HG02870 (cell line): ENCODE results near the gene LRP1B.

ENCODE experiments used
- ATAC-seq: cut with Tn5 transposase; IDR thresholded peaks from one replicate; pipeline ENCODE4 v1.9.1; 2021; ENCODE audit warnings: mild to moderate bottlenecking, moderate library complexity; ENCODE audit not compliant: unreplicated experiment

The LRP1B gene

GRCh38 chr2:141610564-141611175, 520.1 kb downstream of the LRP1B start:
- ATAC-seq = no peak

- no peak for ATAC-seq
Observed at GRCh38 chr2:141605163-141605562, 525.7 kb downstream of the LRP1B start.

- ATAC-seq = no peak
Observed at GRCh38 chr2:141601511-141602152, 529.2 kb downstream of the LRP1B start.

- ATAC-seq = no peak
Observed at GRCh38 chr2:141599721-141600120, 531.1 kb downstream of the LRP1B start.

GRCh38 chr2:141598982-141599381, 531.8 kb downstream of the LRP1B start:
- ATAC-seq = no peak

- no peak for ATAC-seq
Observed at GRCh38 chr2:141595316-141595920, 535.4 kb downstream of the LRP1B start.

- ATAC-seq = no peak
Observed at GRCh38 chr2:141591787-141592186, 539.0 kb downstream of the LRP1B start.

GRCh38 chr2:141590620-141591019, 540.2 kb downstream of the LRP1B start:
- no peak for ATAC-seq

GRCh38 chr2:141589314-141589713, 541.5 kb downstream of the LRP1B start:
- ATAC-seq = no peak

GRCh38 chr2:141586985-141587384, 543.8 kb downstream of the LRP1B start:
- no peak for ATAC-seq

- no peak for ATAC-seq
Observed at GRCh38 chr2:141582213-141582612, 548.6 kb downstream of the LRP1B start.

GRCh38 chr2:141579071-141579470, 551.7 kb downstream of the LRP1B start:
- ATAC-seq = no peak

- ATAC-seq = no peak
Observed at GRCh38 chr2:141570474-141571131, 560.2 kb downstream of the LRP1B start.

- ATAC-seq = no peak
Observed at GRCh38 chr2:141569941-141570340, 560.9 kb downstream of the LRP1B start.

GRCh38 chr2:141565597-141565996, 565.2 kb downstream of the LRP1B start:
- ATAC-seq = no peak

GRCh38 chr2:141560723-141561122, 570.1 kb downstream of the LRP1B start:
- no peak for ATAC-seq

- no peak for ATAC-seq
Observed at GRCh38 chr2:141557329-141558095, 573.3 kb downstream of the LRP1B start.

GRCh38 chr2:141555876-141556470, 574.8 kb downstream of the LRP1B start:
- no peak for ATAC-seq

- peak; percentile 80 for ATAC-seq
Observed at GRCh38 chr2:141554810-141555209, 576.0 kb downstream of the LRP1B start.

- ATAC-seq = peak; percentile 71
Observed at GRCh38 chr2:141534666-141535362, 596.0 kb downstream of the LRP1B start.
